Kidney (tissue), 14 donors: ENCODE results near the gene CRIP3. TPM values are rescaled to one million over a fixed set of nuclear protein-coding genes. Genes with fewer than 3 reads are reported as not detected.
A peak's percentile ranks its signal among the peaks of the same experiment; 100 is the strongest.

Experiments
- DNase-seq, 5 donors: peaks; one replicate each; pipeline ENCODE4 v3.0.0-alpha.2; 2013 to 2020
- FAIRE-seq: peaks from 2 replicates; lab custom pipeline; 2012; peaks lifted over from hg19 to GRCh38; lab: Jason Lieb, UNC
- H3K27ac ChIP-seq, 2 donors: one replicate each; pipeline ENCODE4 v1.7.0; 2013; ENCODE audit warnings: low read depth in 2 of 2, low read length in 2 of 2, inconsistent platforms in 1 of 2
- H3K27me3 ChIP-seq: one replicate; pipeline ENCODE4 v1.7.1; 2013; ENCODE audit warnings: low read length, inconsistent platforms; ENCODE audit not compliant: control insufficient read depth, insufficient read depth
- H3K36me3 ChIP-seq, 3 donors: one replicate each; pipeline versions ENCODE4 v1.7.0 to v1.7.1; 2013; ENCODE audit warnings: low read length in 3 of 3, control low read depth in 1 of 3, inconsistent platforms in 1 of 3; ENCODE audit not compliant: insufficient read depth in 3 of 3, control insufficient read depth in 2 of 3
- H3K4me1 ChIP-seq, 3 donors: one replicate each; pipeline versions ENCODE4 v1.7.0 to v1.7.1; 2013; ENCODE audit warnings: low read length in 3 of 3, inconsistent platforms in 1 of 3, low read depth in 1 of 3; ENCODE audit not compliant: control insufficient read depth in 2 of 3, insufficient read depth in 2 of 3
- H3K4me3 ChIP-seq, 3 donors: one replicate each; pipeline versions ENCODE4 v1.7.0 to v1.8.1; 2013; ENCODE audit warnings: low read length in 3 of 3, control low read depth in 1 of 3, inconsistent platforms in 1 of 3
- H3K9ac ChIP-seq, 3 donors: one replicate each; pipeline versions ENCODE4 v1.7.0 to v1.7.1; 2013; ENCODE audit warnings: low read length in 3 of 3, control low read depth in 1 of 3, inconsistent platforms in 1 of 3
- H3K9me3 ChIP-seq, 3 donors: one replicate each; pipeline versions ENCODE4 v1.7.0 to v1.7.1; 2013; ENCODE audit warnings: low read length in 3 of 3, control low read depth in 1 of 3, inconsistent platforms in 1 of 3; ENCODE audit not compliant: control insufficient read depth in 2 of 3, insufficient read depth in 1 of 3
- CTCF ChIP-seq: IDR thresholded peaks from 3 replicates; pipeline ENCODE4 v1.5.1; 2012; ENCODE audit warnings: mild to moderate bottlenecking, moderate library complexity, borderline replicate concordance; ENCODE audit not compliant: insufficient read depth; ENCODE audit errors: extremely low read depth
- intact Hi-C: fragments of 100-400 bp; cut with DNase I; formaldehyde crosslinking; loops from one replicate; pipeline ENCODE4 v1.11.1; 2022
- polyA plus RNA-seq: library from polyadenylated mRNA; stranded (reverse); fragments of 350-450 nt; fragmentation: Illumina TruSeq; extraction: RNeasy Lipid Tissue Mini Kit (QIAGEN cat#74804); gene quantifications from one replicate; pipeline ENCODE4 v1.2.3, GENCODE V29; 2014; ENCODE audit warnings: low read depth, low replicate concordance; ENCODE audit not compliant: insufficient read depth
- total RNA-seq: library from RNA; stranded (reverse); fragmentation: NEBNext Ultra II Directional; extraction: Animal tissue kit (Norgen Biotek cat#: 25700); gene quantifications from one replicate; pipeline ENCODE4 v1.2.1, GENCODE V29; 2021
- donor health status: control.
- donor health status: control.
- donor health status: control.
- donor health status: control.
- donor health status: control.
- donor health status: DM: yes; HTN: yes; CAD: no.
- donor health status: Normal renal cell carcinoma (clear cell type).

The CRIP3 gene
- total and polyA plus RNA-seq, 2 donors from 2014 or later: 5.6 to 14.3 TPM

GRCh38 chr6:43297644-43298564 is 10.7 kb downstream of the CRIP3 start, which contains the start of gene SLC22A7:
TSS of gene SLC22A7 (plus strand) at chr6:43298260. CDS start at chr6:43298359, 99 bp downstream.
- intact Hi-C loops: no loop called here
- no peaks in the 10 kb centered on the region for H3K27me3 ChIP-seq
- peaks cover 0 to 5% (median 3%) of the 10 kb centered on the region in 3 donors for H3K4me1 ChIP-seq
- no peak for FAIRE-seq
- H3K36me3 ChIP-seq: no peaks in the 10 kb centered on the region
- peak within 1 kb of the TSS in 2 of 3 donors; percentile 69 to 72 for H3K4me3 ChIP-seq
- no peak for TF ChIP-seq CTCF
- no peaks in the 10 kb centered on the region for H3K9me3 ChIP-seq
- DNase-seq: peak in 1 of 5 donors; percentile 34
- H3K9ac ChIP-seq: peak within 1 kb of the TSS in 1 of 3 donors; percentile 13
- peak within 1 kb of the TSS; percentile 44 to 82 for H3K27ac ChIP-seq

- Histone ChIP-seq H3K4me1 (peaks cover 0 to 5% (median 3%) of the 10 kb centered on the region in 3 donors), H3K9ac (no peak overlapping the region), H3K36me3 (no peaks in the 10 kb centered on the region), H3K27ac (peak overlapping the region; percentile 29 to 82), H3K9me3 (no peaks in the 10 kb centered on the region), H3K27me3 (no peaks in the 10 kb centered on the region), H3K4me3 (no peak overlapping the region)
- DNase-seq: no peak
- intact Hi-C loops: no loop called here
- FAIRE-seq: no peak
- no peak for TF ChIP-seq CTCF
These were observed 11.7 kb downstream of the CRIP3 start for GRCh38 chr6:43296780-43297497.

GRCh38 chr6:43295456-43295855 is 13.2 kb downstream of the CRIP3 start:
- Histone ChIP-seq H3K9ac (no peak overlapping the region), H3K4me3 (no peak overlapping the region), H3K27me3 (no peaks in the 10 kb centered on the region), H3K36me3 (no peaks in the 10 kb centered on the region), H3K9me3 (no peaks in the 10 kb centered on the region), H3K4me1 (peaks cover 0 to 5% (median 3%) of the 10 kb centered on the region in 3 donors), H3K27ac (no peak overlapping the region)
- DNase-seq (no peak), FAIRE-seq (no peak)
- intact Hi-C loops: no loop called here
- no peak for TF ChIP-seq CTCF
